IgD-negative memory B cell (primary cell): Measurements from ENCODE around the gene B4GALT2. TPM values are rescaled to one million over a fixed set of nuclear protein-coding genes. Genes with fewer than 3 reads are reported as not detected.

ENCODE experiments used
- H3K27ac Mint-ChIP-seq, 3 donors: one replicate each; pipeline ENCODE4 v1.8.0; 2020 to 2022; ENCODE audit warnings: mild to moderate bottlenecking in 3 of 3, mixed read lengths in 3 of 3, moderate library complexity in 1 of 3
- H3K27me3 Mint-ChIP-seq: one replicate; pipeline ENCODE4 v1.8.0; 2021; ENCODE audit warnings: mixed read lengths
- H3K36me3 Mint-ChIP-seq: one replicate; pipeline ENCODE4 v1.8.0; 2020; ENCODE audit warnings: mild to moderate bottlenecking, mixed read lengths
- H3K4me1 Mint-ChIP-seq, 3 donors: one replicate each; pipeline ENCODE4 v1.8.0; 2020 to 2022; ENCODE audit warnings: mixed read lengths in 3 of 3, mild to moderate bottlenecking in 1 of 3
- H3K4me3 Mint-ChIP-seq, 4 donors: one replicate each; pipeline ENCODE4 v1.8.0; 2020 to 2022; ENCODE audit warnings: mild to moderate bottlenecking in 4 of 4, mixed read lengths in 4 of 4, moderate library complexity in 3 of 4
- H3K9me3 Mint-ChIP-seq, 3 donors: one replicate each; pipeline ENCODE4 v1.8.0; 2020 to 2021; ENCODE audit warnings: mixed read lengths in 3 of 3, mild to moderate bottlenecking in 1 of 3
- polyA plus RNA-seq: library from polyadenylated mRNA; unstranded; fragments of 300-500 nt; fragmentation: Illumina TruSeq; gene quantifications from one replicate; pipeline ENCODE4 v1.2.3, GENCODE V29; 2021

Gene B4GALT2
- polyA plus RNA-seq, 1 donor from 2014 or later = 1.0 TPM

DNA sequence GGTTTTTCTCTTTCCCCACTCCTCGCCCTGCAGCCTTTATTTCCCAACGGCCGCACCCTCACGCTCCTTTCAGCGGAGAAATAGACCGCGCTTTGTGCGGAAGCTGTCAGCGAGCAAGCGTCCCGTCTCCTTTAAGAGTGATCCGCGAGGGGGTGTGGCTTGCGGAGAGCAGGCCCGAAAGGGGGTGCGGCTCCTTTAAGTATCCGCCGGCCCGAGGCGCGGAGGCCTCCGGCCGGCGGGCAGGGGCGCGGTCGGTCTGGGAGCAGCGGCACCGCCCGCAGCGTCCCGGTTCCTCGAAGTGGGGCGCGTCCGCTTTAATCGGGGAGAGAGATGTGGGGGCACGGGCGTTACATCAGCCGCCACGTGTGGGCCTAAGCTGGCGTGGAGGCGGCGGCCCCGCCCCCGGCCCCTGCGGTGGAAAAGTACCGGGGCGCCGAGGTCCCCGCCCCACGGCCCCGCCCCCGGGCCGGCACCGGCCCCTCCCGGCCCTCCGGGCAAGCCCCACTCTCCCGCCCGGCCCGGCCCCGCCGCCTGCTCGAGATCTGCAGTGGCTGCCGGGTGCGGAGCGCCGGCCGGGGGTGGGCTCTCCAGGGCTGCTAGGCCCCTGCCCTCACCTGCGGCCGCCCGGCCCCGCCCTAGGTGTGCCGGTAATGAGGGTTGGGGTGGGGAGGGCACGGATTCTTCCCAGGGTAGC lies 51.0 kb downstream of the B4GALT2 start:
- Mint-ChIP-seq H3K36me3 (no peaks in the 10 kb centered on the region), H3K9me3 (no peaks in the 10 kb centered on the region), H3K4me1 (peaks cover 23 to 25% (median 24%) of the 10 kb centered on the region in 3 donors), H3K27me3 (no peaks in the 10 kb centered on the region), H3K4me3 (peak overlapping the region; percentile 92 to 100 (median 96)), H3K27ac (peak overlapping the region; percentile 95 to 98 (median 96))

DNA sequence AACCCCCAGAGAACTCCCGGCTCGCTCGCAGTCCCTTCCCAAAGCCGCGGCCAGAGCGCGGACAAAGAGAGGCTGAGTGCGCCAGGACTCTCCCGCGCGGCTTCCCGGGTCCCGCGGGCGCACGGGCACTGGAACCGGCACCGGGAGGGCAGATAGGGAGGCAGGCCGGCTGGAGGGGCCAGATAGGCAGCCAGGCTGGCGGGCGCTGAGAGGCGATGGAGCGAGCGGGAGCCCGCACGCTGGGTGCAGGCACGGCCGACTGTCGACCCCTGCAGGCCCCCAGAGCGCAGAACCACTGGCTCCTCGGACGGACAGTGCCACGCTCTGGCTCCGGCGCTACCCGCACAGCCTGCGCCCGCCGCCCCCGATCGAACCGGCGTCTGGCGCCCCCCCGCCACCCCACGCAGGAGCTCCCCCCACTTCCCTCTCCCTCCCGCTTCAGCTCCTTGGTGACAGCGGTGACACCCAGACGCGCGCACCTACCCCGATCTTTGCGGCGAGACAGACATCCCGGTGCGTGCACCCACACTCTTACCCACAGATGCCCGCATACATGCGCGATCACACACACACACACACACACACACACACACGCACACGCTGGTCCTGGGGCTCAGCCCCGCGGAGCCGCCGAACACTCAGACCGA lies 51.7 kb downstream of the B4GALT2 start:
- H3K9me3 Mint-ChIP-seq = no peaks in the 10 kb centered on the region
- peaks cover 19 to 22% (median 22%) of the 10 kb centered on the region in 3 donors for H3K4me1 Mint-ChIP-seq
- no peaks in the 10 kb centered on the region for H3K27me3 Mint-ChIP-seq
- no peaks in the 10 kb centered on the region for H3K36me3 Mint-ChIP-seq
- H3K4me3 Mint-ChIP-seq = peak overlapping the region; percentile 83 to 96 (median 90)
- H3K27ac Mint-ChIP-seq = peak overlapping the region in 2 of 3 donors; percentile 67 to 95

DNA sequence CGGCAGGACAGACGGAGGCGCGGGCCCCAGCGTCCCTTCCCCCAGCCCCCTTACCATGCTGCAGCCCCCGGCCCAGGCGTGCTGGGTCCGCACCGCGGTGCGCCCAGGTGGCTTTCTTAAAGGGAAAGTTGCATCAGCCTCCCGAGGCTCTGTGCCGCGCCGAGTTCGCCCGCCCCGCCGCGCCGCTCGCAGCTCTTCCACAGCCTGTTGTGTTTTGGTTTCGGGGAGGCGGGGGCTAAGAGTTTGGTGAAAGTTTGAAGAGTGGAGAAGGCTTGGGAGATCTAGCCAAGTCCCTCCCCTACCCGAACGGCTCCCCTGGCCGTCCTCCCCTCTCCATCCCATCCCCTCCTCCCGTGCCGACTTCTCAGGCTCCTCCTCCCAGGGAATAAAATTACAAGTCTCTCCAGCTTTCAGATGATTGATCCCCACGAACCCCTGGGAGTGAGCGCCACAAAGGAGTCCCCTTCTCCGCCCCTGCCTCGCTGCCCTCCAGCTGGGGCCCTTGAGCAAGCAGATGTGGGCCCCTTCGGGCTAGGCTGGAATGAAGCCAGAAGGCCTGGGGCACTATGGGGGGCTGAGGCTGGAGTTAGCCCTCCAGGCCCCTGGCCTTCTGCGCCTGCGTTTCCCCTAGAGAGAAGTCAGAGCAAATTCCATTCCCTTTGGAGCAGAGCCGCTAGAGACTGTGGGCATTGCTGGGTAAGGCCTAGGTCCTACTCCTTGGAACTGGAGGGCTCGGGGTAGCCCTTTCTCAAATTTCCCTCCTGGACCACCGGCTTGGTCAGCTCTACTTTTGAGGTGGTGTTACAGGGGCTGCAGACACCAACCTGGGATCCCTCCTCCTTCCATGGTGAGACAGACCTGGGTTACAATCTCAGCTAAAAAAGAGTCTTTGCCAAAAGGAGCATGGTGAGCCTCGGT lies 52.5 kb downstream of the B4GALT2 start, which contains the start of gene SLC6A9:
TSS of gene SLC6A9 (minus strand) at position 211 of the 918 bp plus-strand sequence. CDS start 7,185 bp downstream, outside the sequence.
- no peaks in the 10 kb centered on the region for H3K9me3 Mint-ChIP-seq
- peak within 1 kb of the TSS in 2 of 3 donors; percentile 67 to 95 for H3K27ac Mint-ChIP-seq
- peak within 1 kb of the TSS; percentile 83 to 96 (median 90) for H3K4me3 Mint-ChIP-seq
- no peaks in the 10 kb centered on the region for H3K36me3 Mint-ChIP-seq
- H3K4me1 Mint-ChIP-seq = peaks cover 15 to 17% (median 17%) of the 10 kb centered on the region in 3 donors
- no peaks in the 10 kb centered on the region for H3K27me3 Mint-ChIP-seq

DNA sequence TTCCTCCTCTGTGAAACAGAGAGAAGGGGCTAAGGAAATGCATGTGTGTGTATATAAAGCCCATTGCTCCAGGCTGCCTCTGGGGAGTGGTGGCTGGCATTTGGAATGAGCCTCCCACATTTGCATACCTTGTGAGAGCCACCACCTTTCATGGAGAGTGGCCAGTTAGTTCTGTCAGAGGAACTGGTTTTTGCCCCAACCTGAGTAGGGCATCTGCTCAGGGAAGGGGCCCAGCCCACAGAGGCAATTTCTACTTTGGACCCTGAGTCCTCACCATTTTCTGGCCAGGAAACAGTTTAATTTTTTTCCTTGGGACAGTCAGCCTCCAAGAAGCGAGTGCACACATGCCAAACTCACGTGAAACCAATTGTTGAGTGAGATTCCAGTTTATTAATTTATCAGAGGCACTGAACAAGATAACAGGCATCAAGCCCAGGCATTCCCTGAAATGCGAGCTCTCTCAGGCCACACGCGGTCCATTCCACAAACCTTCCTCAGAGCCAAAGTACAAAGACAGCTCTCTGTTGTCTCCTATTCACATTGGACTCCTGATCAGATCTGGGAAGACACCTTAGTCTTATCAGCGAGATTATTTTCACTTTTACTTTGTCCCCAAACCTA lies 53.3 kb downstream of the B4GALT2 start:
- Mint-ChIP-seq H3K27ac (peak overlapping the region in 1 of 3 donors; percentile 95), H3K4me3 (peak overlapping the region; percentile 12 to 92 (median 71)), H3K4me1 (peaks cover 14 to 17% (median 16%) of the 10 kb centered on the region in 3 donors), H3K36me3 (no peaks in the 10 kb centered on the region), H3K9me3 (no peaks in the 10 kb centered on the region), H3K27me3 (no peaks in the 10 kb centered on the region)

DNA sequence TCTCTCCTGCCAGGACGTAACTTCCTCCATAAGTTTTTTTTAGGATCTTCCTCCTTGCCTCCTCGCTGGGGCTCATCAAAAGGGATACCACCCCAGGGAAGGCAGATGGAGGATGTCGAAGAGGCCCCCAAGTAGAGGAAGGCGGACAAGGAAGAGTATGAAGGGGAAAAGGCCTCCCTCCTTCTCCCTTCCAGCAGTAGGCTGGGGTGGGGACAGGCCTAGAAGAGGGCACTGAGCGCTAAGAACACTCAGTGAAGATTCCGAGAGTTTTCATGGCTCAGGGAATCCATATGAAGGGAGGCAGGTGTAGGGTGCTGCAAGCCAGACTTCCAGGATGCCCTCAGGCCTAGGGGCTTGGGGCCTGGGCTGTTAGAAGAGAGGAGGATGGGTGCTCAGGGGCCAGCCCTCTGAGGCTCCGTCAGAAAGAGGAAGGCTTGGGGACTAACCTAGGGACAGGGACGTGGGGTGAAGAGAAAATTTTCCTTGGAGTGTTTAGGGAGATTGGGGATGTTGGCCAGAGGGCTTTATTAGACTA lies 54.1 kb downstream of the B4GALT2 start:
- Mint-ChIP-seq H3K36me3 (no peaks in the 10 kb centered on the region), H3K4me1 (peaks cover 9 to 17% (median 11%) of the 10 kb centered on the region in 3 donors), H3K4me3 (peak overlapping the region in 2 of 4 donors; percentile 71 to 92), H3K9me3 (no peaks in the 10 kb centered on the region), H3K27ac (peak overlapping the region in 2 of 3 donors; percentile 5 to 65), H3K27me3 (no peaks in the 10 kb centered on the region)

DNA sequence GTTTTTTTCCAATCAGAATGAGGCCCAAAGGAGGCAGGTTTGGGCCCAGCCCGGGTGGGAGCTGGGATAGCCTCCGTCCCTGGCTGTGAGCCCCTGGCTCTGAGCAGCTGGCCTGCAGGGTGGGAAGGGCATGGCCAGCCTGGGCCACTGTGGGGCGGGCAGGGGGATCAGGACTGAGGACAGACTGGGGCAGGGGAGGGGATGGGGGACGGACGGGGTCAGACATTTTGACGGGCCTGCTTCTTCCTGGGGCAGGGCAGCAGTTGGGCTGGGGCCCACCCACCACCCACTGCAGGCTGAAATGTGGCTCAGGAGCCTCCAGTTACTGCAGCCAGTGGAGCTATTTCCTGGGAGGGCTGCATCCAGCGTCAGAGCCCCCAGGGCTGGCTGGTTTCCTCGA lies 54.7 kb downstream of the B4GALT2 start:
- H3K27ac Mint-ChIP-seq = no peak overlapping the region
- no peaks in the 10 kb centered on the region for H3K36me3 Mint-ChIP-seq
- H3K4me3 Mint-ChIP-seq = peak overlapping the region in 1 of 4 donors; percentile 17
- H3K27me3 Mint-ChIP-seq = no peaks in the 10 kb centered on the region
- no peaks in the 10 kb centered on the region for H3K9me3 Mint-ChIP-seq
- peaks cover 7 to 13% (median 8%) of the 10 kb centered on the region in 3 donors for H3K4me1 Mint-ChIP-seq

DNA sequence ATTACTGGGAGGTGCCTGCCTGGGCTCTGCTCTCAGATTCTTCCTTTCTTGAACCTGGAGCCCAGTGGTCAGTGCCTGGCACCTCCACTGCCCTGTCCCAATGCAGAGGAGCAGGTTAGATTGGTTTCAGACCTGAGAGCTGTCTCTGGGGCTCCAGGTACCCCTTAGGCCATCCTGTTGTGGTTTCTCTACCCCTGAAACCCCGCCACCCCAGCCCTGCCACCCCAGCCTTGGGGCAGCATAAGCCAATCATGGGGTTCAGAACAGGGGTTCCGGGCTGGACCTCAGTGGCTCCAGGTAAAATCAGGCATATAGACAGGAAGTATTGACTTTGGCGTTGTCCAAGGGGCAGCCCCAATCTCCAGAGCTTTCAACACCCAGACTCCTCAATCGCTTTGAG lies 55.4 kb downstream of the B4GALT2 start:
- no peaks in the 10 kb centered on the region for H3K9me3 Mint-ChIP-seq
- H3K4me1 Mint-ChIP-seq = peaks cover 6 to 9% (median 6%) of the 10 kb centered on the region in 3 donors
- H3K4me3 Mint-ChIP-seq = no peak overlapping the region
- no peaks in the 10 kb centered on the region for H3K27me3 Mint-ChIP-seq
- H3K27ac Mint-ChIP-seq = no peak overlapping the region
- no peaks in the 10 kb centered on the region for H3K36me3 Mint-ChIP-seq

DNA sequence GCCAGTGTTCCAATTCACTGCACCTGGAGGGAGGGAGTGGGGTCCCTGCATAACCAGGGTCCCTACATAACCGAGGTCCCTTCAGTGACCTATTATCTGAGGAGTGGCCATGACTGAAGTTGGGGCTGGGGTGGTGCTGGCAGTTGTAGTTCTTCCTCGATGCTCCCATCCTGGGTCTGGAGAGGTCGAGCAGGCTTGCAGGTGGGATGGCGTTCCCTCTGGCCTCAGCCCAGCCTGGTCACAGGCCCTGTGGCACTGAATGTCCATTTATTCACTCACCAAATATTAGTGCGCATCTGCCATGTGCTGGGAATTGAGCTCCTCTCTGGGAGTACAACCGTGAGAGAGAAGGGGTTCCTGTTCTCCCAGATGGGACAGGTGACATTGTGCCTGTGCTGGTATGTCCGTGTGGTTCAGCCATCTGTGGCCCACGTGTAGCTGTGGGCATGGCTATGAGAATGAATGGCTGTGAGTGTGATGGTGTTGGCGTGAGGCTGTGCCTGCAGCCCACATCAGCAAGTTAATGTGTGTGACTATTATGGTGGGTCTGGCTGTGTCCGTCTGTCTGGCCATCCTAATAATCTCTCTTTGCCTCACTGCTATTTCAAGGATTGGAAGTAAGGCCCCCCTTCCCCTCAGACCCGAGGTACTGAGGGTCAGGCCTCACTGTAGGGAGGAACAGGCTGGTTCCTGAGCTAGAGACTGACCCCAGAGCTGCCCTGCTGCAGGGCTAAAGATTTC lies 56.1 kb downstream of the B4GALT2 start:
- H3K4me3 Mint-ChIP-seq = peak overlapping the region in 1 of 4 donors; percentile 57
- H3K27ac Mint-ChIP-seq = peak overlapping the region in 1 of 3 donors; percentile 3
- no peaks in the 10 kb centered on the region for H3K27me3 Mint-ChIP-seq
- peaks cover 0 to 5% (median 2%) of the 10 kb centered on the region in 3 donors for H3K4me1 Mint-ChIP-seq
- no peaks in the 10 kb centered on the region for H3K36me3 Mint-ChIP-seq
- H3K9me3 Mint-ChIP-seq = no peaks in the 10 kb centered on the region

DNA sequence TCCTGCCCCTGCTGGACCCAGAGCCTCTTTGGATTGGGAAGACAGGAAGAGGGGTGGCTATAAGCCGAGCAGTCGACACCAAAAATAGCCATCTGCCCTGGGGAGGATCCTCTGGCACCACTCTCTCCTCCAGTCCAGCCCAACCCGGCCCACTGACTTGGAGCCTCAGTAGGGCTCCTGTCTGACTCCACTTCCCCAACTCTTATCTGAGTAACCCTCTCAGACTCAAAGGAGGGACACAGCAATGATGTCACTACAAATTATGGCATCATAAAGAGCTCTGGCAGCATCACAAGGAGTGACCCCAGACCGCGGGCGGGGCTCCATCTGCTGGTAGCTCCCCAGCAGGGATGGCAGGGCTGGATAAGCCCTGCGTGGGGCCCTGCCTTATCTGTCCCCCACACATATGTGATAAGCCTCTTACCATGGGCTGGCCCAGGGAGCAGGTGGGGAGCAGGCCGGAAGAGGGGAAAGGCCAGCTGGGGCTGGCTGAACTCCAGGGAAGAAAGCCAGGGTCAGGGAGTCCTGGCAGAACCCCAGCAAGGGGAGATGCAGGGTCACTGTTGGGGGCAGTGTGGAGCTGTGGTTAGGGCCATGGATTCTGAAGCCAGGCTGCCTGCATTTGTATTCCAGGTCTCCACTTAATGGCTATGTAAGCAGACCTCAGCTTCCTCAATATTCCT lies 56.9 kb downstream of the B4GALT2 start:
- Mint-ChIP-seq H3K4me3 (peak overlapping the region in 1 of 4 donors; percentile 57), H3K27ac (no peak overlapping the region), H3K9me3 (no peaks in the 10 kb centered on the region), H3K4me1 (peaks cover 0 to 7% (median 2%) of the 10 kb centered on the region in 3 donors), H3K27me3 (no peaks in the 10 kb centered on the region), H3K36me3 (no peaks in the 10 kb centered on the region)

DNA sequence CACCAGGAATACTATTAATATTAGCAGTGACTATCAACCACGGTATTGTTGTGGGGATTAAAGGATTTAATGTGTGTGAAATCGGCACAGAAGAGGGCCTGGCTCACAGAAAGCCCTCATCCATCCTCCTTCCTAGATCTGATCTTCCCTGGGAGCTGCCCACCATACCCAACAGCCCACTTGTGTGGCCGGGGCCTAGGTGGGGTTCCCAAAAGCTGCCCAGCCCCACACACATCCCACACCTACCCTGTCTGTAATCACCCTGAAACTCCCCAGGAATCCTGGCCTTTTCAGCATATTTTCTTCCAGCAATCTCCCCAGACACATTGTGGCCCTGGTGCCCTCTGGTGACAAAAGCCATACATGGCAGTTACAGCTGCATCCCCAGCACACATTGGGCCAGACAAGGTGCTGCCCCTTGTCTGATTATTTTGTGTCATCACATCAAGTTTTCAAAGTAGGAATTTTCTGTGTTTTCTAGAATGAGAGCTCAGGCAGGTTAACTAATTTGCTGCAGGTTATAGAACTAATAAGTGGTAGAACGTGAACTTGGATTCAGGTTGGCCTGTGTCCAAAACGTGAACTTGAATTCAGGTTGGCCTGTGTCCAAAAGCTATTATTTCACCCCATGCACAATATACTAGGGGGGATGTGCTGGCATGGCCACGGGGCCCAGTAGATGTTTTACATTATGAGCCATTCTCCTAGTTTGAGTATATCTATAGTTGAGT lies 57.6 kb downstream of the B4GALT2 start:
- Mint-ChIP-seq H3K9me3 (no peaks in the 10 kb centered on the region), H3K36me3 (no peaks in the 10 kb centered on the region), H3K4me1 (peaks cover 0 to 9% (median 2%) of the 10 kb centered on the region in 3 donors), H3K27me3 (no peaks in the 10 kb centered on the region), H3K27ac (peak overlapping the region in 1 of 3 donors; percentile 9), H3K4me3 (peak overlapping the region in 1 of 4 donors; percentile 9)

DNA sequence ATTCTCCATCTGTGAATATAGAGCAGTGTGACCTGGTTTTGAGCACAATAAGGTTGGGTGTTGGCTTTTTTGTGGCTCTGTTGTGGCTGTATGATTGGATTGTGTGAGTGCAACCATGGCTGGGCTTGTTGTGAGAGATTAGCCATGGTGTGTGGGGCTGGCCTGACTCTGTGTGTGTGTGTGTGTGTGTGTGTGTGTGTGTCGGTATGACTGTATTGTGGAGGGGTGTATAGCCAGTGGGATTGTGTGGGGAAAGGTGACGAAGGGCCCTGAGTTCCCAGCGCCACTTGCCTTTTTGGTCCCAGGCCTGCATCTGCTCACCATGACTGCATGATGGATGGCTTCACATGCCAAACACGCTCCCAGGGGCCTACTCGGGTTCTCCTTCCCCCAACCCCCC lies 58.1 kb downstream of the B4GALT2 start:
- Mint-ChIP-seq H3K4me3 (no peak overlapping the region), H3K9me3 (no peaks in the 10 kb centered on the region), H3K27me3 (peaks cover 2% of the 10 kb centered on the region), H3K4me1 (peaks cover 0 to 9% (median 2%) of the 10 kb centered on the region in 3 donors), H3K27ac (no peak overlapping the region), H3K36me3 (no peaks in the 10 kb centered on the region)

DNA sequence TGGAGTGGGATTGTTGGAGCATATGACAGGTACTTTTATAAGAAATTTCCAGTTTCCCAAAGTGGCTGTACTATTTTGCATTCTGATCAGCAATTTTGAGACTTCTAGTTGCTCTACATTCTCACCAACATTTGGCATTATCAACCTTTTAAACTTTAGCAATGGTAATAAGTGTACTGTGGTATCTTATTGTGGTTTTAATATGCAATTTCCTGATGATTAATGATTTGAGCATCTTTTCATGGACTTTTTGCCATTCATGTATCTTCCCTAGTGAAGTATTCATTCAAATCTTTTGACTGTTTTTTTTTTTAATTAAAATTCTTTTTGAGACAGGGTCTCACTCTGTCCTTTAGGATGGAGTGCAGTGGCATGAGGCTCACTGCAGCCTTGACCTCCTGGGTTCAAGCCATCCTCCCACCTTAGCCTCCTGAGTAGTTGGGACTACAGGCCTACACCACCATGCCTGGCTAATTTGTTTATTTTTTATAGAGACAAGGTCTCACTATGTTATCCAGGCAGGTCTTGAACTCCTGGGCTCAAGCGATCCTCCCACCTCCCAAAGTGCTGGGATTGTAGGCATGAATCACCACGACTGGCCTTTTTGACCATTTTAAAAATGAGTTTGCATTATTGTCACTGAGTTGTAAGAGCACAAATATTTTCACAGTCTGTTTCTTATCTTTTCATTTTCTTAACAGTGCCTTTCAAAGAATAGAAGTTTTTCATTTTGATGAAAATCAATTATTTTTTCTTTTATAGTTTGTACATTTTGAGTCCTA lies 60.1 kb downstream of the B4GALT2 start:
- peaks cover 2% of the 10 kb centered on the region for H3K27me3 Mint-ChIP-seq
- H3K4me1 Mint-ChIP-seq = peaks cover 0 to 6% (median 2%) of the 10 kb centered on the region in 3 donors
- H3K27ac Mint-ChIP-seq = no peak overlapping the region
- no peak overlapping the region for H3K4me3 Mint-ChIP-seq
- no peaks in the 10 kb centered on the region for H3K9me3 Mint-ChIP-seq
- H3K36me3 Mint-ChIP-seq = no peaks in the 10 kb centered on the region
